ENCODE data around the gene LRRC46.

DNA sequence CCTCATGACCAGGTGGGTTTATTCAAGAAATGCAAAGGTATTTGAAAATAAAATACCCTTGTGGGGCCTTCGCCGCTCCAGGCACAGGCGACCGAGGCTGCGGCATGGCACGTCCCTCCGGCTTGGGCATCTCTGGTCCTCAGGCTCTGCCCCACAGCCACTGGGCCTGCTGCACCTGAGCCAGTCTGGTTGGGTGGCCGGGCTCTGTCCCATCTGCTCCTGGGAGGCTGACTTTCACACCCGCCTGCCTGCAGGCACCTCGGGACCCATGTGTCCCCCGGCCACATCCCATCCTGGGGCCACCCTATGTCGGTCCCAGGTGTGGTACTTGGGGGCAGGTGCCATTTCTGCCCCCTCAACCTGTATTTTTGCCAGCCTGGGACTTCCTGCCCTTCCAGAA is 30.8 kb upstream of the LRRC46 start:
- TF ChIP-seq, protein P1, sequence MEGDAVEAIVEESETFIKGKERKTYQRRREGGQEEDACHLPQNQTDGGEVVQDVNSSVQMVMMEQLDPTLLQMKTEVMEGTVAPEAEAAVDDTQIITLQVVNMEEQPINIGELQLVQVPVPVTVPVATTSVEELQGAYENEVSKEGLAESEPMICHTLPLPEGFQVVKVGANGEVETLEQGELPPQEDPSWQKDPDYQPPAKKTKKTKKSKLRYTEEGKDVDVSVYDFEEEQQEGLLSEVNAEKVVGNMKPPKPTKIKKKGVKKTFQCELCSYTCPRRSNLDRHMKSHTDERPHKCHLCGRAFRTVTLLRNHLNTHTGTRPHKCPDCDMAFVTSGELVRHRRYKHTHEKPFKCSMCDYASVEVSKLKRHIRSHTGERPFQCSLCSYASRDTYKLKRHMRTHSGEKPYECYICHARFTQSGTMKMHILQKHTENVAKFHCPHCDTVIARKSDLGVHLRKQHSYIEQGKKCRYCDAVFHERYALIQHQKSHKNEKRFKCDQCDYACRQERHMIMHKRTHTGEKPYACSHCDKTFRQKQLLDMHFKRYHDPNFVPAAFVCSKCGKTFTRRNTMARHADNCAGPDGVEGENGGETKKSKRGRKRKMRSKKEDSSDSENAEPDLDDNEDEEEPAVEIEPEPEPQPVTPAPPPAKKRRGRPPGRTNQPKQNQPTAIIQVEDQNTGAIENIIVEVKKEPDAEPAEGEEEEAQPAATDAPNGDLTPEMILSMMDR (IDR thresholded peaks at IDR 0.05): no peak
- TF ChIP-seq POLR2A (IDR thresholded peaks at IDR 0.05): no peak
